Fibroblast of lung (primary cell): ENCODE data around the gene SLC25A36.

ENCODE experiments used
- EZH2 ChIP-seq: IDR thresholded peaks from 2 replicates; pipeline ENCODE4 v1.5.1; 2012; ENCODE audit warnings: low read length, control low read depth, mild to moderate bottlenecking; ENCODE audit errors: missing control alignments
- TF ChIP-seq, protein P1 (sequence below), 2 donors: IDR thresholded peaks in 1 of 2; conservative IDR thresholded peaks in 1 of 2; 1 replicate in 1 of 2; 2 replicates in 1 of 2; pipeline ENCODE4 v1.5.1; 2011 to 2012; ENCODE audit warnings: low read length in 2 of 2, control low read depth in 1 of 2, inconsistent platforms in 1 of 2, low read depth in 1 of 2, mild to moderate bottlenecking in 1 of 2

DNA sequence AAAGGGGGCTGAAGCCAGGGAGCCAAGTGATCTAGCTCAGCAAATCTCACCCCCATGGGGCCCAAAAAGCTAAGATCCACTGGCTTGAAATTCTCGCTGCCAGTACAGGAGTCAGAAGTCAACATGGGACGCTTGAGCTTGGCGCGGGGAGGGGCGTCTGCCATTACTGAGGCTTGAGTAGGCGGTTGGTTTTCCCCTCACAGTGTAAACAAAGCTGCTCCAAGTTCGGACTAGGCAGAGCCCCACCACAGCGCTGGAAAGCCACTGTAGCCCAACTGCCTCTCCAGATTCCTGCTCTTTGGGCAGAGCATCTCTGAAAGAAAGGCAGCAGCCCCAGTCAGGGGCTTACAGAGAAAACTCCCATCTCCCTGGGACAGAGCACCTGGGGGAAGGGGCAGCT, 8.1 kb upstream of the SLC25A36 start:
- TF ChIP-seq, protein P1, sequence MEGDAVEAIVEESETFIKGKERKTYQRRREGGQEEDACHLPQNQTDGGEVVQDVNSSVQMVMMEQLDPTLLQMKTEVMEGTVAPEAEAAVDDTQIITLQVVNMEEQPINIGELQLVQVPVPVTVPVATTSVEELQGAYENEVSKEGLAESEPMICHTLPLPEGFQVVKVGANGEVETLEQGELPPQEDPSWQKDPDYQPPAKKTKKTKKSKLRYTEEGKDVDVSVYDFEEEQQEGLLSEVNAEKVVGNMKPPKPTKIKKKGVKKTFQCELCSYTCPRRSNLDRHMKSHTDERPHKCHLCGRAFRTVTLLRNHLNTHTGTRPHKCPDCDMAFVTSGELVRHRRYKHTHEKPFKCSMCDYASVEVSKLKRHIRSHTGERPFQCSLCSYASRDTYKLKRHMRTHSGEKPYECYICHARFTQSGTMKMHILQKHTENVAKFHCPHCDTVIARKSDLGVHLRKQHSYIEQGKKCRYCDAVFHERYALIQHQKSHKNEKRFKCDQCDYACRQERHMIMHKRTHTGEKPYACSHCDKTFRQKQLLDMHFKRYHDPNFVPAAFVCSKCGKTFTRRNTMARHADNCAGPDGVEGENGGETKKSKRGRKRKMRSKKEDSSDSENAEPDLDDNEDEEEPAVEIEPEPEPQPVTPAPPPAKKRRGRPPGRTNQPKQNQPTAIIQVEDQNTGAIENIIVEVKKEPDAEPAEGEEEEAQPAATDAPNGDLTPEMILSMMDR (conservative IDR thresholded peaks at IDR 0.05 in 1 of 2, IDR thresholded peaks at IDR 0.05 in 1 of 2; ENCODE audit: low read depth in 1 of 2, low read length in 2 of 2) = no peak
- TF ChIP-seq EZH2 = no peak
